T-helper 22 cell (primary cell): ENCODE data around the gene IFI44L.

ENCODE experiments used
- DNase-seq: peaks from one replicate; pipeline ENCODE4 v3.0.0-alpha.2; 2020; ENCODE audit warnings: low read depth

Gene IFI44L

DNA sequence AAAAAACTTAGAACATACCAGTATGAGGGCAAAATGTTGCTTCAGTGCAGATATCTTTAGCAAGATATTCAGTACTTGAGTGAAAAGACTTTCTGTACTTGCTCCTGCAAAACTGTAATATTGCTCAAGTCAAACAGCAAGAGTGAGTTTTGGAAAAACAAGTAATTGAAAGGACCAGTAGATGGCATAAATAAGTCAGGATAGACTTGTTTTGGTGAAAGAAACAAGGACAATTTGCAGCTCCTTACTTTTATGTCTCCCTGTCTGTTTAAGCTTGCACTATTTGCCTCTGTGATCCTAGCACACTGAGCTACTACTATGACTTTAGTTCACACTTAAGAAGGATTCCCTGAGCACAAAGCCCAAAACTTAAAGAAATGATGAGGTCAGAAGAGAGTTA is 68.4 kb downstream of the IFI44L start:
- no peak for DNase-seq

DNA sequence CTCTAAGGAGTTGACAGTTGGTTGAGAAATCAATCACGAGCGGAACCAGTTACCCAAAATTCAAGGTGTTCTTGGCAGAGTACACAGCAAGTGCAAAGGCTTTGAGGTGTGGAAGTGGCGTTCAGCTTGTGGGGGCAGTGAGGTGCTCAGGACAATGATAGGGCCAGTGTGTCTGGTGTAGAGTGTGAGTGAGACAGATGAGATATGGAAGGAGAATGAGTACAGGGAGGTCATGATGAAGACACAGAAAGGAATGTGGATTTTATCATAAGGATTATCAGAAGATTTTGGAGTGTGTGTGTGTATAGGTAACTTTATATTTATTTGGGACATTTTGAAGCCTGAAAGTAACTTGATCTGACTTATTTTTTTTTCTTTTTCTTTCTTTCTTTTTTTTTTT is 70.3 kb downstream of the IFI44L start:
- DNase-seq, result no peak

DNA sequence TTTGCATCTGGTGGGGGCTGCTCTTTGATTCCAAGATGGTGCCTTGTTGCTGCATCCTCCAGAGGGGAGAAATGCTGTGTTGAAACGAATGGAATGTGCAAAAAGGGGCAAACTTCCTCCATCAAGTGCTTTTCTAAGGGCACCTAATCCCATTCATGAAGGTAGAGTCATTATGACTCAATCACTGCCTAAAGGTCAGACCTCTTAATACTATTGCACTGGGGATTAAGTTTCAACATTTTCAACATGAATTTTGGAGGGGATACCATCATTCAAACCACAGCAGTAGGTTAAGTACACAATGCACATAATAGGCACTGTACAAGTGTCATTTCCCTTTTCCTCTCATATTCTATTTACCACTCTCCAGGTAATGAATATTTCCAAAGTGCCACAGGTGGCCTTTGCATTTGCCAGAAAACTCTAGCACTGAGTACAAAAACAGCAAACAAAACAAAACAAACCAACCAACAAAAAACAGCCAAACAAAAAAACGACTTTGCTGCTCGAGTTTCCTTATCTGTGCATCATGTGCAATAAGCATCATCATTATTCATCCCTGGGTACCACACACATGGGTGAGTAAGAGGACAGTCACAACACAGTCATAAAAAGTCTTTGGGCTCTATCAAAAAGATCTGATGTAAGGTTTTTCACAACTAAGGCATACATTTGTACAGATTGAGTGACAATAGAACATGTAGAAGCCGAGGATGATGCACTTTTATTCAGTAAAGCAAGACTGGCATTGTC is 71.9 kb downstream of the IFI44L start:
- no peak for DNase-seq
